GM21423 (cell line): Measurements from ENCODE around the gene ZSWIM2.
"Not testable (repeated sequence)": the region's sequence is repeated elsewhere in the genome, so short reads cannot be mapped to it uniquely, and the experiment has no call there.

ENCODE experiments used
- ATAC-seq: cut with Tn5 transposase; IDR thresholded peaks from one replicate; pipeline ENCODE4 v1.9.1; 2021; ENCODE audit warnings: mild to moderate bottlenecking, moderate library complexity; ENCODE audit not compliant: unreplicated experiment

ZSWIM2 gene

DNA sequence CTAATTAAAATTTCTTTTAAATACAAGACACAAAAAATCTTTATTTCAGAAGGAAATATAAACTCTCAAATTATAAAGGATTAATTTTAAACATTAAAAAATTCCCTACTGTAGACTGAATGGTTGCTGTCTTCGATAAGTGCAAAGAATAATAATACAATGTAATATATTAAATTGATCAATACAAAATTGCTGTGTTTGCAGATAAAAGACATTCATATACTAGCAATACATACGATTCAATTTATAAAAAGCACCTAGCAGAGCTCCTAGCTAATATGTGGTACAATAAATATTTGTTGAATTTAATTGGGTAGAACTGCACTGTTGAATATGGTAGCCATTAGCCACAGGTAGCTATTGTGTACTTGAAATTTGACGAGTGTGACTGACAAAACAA lies 6.6 kb downstream of the ZSWIM2 start:
- no peak for ATAC-seq

DNA sequence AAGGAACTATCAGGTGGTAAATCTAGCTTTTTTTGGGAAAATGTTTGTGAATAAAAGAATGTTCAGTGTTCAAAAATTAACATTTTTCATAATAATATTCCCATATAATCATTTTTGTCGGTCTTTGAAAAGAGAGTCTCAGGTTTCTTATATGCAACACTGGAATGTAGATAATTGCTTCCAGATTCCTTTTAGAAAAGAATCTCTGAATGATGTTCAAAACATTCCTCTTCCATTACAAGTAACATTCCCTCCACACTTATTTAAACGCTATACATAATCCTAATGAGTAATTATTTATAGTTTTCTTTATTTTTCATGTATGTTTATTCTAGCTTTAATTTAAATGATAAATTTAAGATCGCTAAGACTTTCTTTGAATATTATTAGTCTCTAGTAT lies 7.0 kb downstream of the ZSWIM2 start:
- no peak for ATAC-seq

DNA sequence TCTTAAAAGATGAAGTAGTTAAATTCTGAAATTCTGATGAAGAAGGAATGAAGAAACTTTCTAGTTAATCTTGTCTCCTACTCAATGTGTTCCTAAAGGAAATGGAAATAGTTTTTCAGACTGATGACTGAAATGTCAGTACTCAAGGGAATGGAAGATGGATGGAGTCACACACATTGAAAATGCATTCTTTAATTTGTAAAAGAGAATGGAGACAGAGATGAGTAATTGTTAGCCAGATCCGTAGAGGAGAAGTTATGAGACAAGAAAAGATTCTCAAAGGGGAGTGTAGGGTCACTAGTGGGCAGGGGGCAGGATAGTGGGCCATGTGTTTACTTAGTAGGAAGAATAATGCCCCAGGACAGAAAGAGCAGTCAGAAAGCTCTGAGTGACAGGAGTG lies 13.3 kb downstream of the ZSWIM2 start:
- no peak for ATAC-seq

DNA sequence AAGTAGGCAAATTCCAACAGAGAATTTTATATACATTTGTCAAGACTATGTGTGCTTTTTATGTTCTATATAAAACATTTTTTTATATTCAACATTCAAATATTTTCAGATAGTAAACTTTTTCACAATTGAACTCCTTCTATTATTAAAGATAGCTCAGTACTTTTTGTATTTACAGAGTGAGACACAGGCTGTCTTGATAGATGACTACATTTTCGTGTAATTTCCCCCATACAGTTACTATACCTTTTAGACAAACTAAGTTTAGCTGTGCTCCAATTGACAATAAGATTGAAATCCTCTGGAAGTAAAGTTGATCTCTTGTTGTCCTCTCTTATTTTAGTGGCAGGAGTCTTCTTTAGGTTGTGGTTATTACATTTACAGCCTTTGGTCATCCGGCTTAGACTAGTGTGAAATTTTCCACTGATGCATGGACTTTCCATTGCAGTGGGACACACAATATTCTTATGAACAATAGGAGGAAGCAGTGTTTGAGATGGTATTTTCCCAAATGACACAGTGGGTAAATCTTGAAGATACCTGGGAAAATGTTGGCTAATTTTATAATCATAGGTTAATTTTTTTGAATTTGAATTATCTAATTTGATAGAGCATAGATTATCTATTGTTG lies 21.0 kb downstream of the ZSWIM2 start:
- ATAC-seq: no peak

DNA sequence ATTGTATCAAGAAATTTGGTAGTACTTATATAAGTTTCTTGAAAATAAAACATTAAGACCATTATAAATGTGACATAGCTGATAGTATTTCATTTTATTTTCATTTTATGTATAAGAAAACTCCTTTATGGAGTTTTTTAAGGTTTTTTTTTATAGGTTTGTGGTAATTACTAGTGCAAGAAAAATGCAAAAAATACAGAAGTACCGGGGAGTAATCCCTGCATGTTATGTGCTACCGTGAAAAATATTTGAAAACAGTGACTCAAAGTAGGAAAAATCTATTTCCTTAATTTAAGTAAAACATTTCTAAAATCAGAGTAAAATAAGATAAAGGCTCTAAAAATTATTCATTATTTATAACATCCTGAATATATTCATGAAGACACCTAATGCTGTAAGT lies 21.6 kb downstream of the ZSWIM2 start:
- no peak for ATAC-seq

DNA sequence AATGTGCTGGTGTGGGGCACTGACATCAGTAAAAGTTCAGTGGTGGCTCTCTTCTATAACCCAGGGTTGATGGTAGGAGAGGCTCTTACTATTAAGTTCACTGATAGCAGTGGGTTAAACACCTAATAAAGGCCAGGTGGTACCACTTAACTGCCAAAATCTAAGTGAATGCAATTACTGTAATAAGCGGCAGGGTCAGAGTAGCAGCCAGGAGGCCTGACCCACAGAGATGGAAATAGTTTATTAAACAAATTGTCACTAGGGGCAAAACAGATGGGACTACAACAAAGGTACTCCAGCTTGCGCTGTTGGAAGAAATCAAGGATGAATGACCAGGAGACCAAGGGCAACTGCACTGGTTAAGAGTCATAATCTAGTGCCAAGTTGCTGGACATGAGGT lies 26.6 kb downstream of the ZSWIM2 start:
- no peak for ATAC-seq

DNA sequence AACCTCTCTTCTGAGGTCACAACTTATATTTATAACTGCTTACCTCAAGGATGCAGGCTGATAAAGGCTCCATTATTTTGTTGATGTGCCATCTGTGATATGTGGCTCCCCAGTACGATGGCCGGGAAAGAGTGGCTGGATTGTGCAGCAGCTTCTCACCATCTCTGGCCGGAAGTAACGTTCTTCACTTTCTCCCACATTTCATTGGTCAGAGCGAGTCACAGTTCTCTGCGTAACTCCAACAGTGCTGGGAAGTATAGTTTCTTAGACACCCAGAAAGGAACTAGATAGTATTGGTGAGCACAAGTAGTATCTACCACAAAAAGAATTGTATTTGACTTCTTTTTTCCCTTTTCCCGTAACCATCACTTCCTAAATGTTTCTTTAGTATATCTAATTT lies 28.7 kb downstream of the ZSWIM2 start:
- no peak for ATAC-seq

DNA sequence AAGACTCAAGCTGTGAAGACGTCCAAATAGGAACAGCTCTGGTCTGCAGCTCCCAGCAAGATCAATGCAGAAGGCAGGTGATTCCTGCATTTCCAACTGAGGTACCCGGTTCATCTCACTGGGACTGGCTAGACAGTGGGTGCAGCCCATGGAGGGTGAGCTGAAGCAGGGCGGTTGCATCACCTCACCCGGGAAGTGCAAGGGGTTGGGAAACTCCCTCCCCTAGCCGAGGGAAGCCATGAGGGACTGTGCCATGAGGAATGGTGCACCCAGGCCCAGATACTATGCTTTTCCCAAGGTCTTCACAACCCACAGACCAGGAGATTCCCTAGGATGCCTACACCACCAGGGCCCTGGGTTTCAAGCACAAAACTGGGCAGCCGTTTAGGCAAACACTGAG lies 37.2 kb downstream of the ZSWIM2 start:
- ATAC-seq: not testable (repeated sequence)

DNA sequence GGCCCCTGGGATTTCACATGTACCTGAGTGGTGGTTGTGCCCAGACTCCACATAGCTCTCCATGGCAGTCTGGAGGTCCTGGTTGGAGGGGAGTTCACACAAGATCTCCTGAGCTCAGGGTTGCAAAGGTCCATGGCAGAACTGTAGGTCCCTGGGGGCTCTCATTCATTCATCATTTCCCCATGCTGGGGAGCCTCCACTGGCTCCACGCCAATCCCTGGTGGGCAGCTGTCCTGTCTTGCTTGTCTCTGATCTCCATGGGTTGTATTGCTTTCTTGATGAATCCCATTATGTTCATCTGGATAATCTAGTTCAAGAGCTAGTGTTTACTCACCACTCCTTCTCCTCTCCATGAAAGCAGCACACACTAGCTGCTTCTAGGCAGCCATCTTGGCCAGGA lies 42.4 kb downstream of the ZSWIM2 start:
- ATAC-seq: no peak

DNA sequence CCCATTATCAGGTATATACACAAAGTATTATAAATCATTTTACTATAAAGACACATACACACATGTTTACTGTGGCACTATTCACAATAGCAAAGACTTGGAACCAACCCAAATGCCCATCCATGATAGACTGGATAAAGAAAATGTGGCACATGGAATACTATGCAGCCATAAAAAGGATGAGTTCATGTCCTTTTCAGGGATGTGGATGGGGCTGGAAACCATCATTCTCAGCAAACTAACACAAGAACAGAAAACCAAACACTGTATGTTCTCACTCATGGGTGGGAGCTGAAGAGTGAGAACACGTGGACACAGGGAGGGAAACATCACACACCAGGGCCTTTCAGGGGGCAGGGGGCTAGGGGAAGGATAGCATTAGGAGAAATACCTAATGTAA lies 50.4 kb downstream of the ZSWIM2 start:
- not testable (repeated sequence) for ATAC-seq

DNA sequence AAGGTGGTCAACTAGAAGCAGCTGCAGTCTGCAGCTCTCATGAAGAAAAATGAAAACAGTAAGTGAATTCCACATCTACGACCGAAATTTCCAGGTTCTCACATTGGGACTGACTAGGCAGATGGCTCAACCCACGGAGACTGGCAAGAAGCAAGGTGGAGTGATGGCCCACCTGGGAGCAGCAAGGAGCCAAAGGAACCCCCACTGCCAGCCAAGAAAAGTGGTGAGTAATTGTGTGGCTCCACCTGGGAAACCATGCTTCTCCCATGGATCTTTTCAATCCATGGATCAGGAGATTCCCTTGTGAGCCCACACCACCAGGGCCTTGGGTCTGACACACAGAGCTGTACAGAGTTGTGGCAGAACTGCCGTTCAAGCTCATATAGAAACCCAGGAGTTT lies 64.0 kb downstream of the ZSWIM2 start:
- no peak for ATAC-seq

DNA sequence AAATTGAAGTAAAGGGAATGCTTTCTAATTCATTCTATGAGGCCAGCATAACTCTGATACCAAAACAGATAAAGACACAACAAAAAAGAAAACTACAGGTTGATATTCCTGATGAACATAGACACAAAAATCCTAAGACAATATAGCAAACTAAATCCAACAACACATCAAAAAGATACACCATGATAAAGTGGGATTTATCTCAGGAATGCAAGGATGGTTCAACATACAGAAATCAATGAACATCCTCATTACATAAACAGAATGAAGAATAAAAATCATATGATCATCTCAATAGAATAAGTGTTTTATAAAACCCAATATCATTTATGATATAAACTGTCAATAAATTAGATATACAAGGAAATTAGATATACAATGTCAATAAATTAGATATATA lies 65.7 kb downstream of the ZSWIM2 start:
- no peak for ATAC-seq

DNA sequence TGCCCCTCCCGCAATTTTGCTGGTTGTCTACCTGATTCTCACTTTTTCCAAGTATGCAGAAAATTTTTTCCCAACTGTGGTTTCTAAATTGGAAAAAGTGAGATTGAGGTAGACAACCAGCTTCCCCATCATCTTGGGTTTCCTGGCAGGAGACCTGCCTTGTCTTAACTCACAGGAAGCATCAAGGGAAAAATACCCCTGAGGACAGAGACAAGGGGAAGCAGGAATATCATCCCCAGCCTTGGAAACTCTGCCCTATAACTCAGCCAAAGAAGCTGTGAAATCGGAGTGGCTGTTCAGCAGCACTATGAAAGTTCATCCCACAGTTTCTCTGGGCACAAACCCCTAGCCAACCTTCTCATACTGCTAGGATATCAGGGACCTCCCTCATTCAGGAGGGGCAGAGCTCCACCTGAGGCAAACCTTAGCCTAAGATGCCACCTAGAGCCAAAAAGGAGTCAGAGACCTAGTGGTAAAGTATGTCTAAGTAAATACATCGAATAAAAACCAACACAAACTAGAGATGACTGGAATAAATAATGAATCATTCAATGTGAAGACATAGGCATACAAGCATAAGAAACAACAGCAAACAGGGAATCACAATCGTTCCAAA lies 68.2 kb downstream of the ZSWIM2 start:
- no peak for ATAC-seq
